ENCODE results near the gene CHN2. TPM values are rescaled to one million over a fixed set of nuclear protein-coding genes. Genes with fewer than 3 reads are reported as not detected.

The CHN2 gene
- total RNA-seq, 4 donors from 2014 or later = 5.6 to 36.7 (median 16.8) TPM

GRCh38 chr7:29502133-29502532 is 307.6 kb downstream of the CHN2 start:
- Histone ChIP-seq H3K27me3 (no peaks in the 10 kb centered on the region), H3K4me3 (no peak overlapping the region), H3K27ac (no peak overlapping the region), H3K36me3 (peaks cover 0 to 4% (median 0%) of the 10 kb centered on the region in 4 donors), H3K9me3 (no peaks in the 10 kb centered on the region), H3K4me1 (no peaks in the 10 kb centered on the region)
- TF ChIP-seq POLR2AphosphoS5 (IDR thresholded peaks at IDR 0.05) (no peak), POLR2A (IDR thresholded peaks at IDR 0.05) (no peak), CTCF (IDR thresholded peaks at IDR 0.05) (no peak), EP300 (IDR thresholded peaks at IDR 0.05; ENCODE audit: low read depth) (no peak)
- in situ Hi-C loops (cut with MboI; ENCODE audit: low pct_ligation_motif_present in 1 of 4, low pct_unique_long_range_greater_than_20kb in 1 of 4, low sequenced_read_pairs in 3 of 4) = no loop called here
- no peak for DNase-seq
- intact Hi-C loops (cut with DNase I; ENCODE audit: low total_unique reads) = no loop called here
- 76% methylated on average over 2 of the region's 2 CpGs; no CpG with 5 or more reads in 1 of the 2 donors for WGBS, 2 donors (ENCODE audit: low coverage in 1 of 2)

GRCh38 chr7:29505931-29506330 is 311.4 kb downstream of the CHN2 start:
- Histone ChIP-seq H3K27ac (no peak overlapping the region), H3K36me3 (no peaks in the 10 kb centered on the region), H3K4me3 (no peak overlapping the region), H3K27me3 (no peaks in the 10 kb centered on the region), H3K9me3 (no peaks in the 10 kb centered on the region), H3K4me1 (no peaks in the 10 kb centered on the region)
- no peak for TF ChIP-seq POLR2A (IDR thresholded peaks at IDR 0.05)
- TF ChIP-seq CTCF (IDR thresholded peaks at IDR 0.05) = no peak
- no peak for TF ChIP-seq POLR2AphosphoS5 (IDR thresholded peaks at IDR 0.05)
- no peak for TF ChIP-seq EP300 (IDR thresholded peaks at IDR 0.05; ENCODE audit: low read depth)
- in situ Hi-C loops (cut with MboI; ENCODE audit: low pct_ligation_motif_present in 1 of 4, low pct_unique_long_range_greater_than_20kb in 1 of 4, low sequenced_read_pairs in 3 of 4) = no loop called here
- DNase-seq = no peak
- intact Hi-C loops (cut with DNase I; ENCODE audit: low total_unique reads) = no loop called here
- 96 to 98% methylated on average over 4 of the region's 4 CpGs for WGBS, 2 donors (ENCODE audit: low coverage in 1 of 2)

DNA sequence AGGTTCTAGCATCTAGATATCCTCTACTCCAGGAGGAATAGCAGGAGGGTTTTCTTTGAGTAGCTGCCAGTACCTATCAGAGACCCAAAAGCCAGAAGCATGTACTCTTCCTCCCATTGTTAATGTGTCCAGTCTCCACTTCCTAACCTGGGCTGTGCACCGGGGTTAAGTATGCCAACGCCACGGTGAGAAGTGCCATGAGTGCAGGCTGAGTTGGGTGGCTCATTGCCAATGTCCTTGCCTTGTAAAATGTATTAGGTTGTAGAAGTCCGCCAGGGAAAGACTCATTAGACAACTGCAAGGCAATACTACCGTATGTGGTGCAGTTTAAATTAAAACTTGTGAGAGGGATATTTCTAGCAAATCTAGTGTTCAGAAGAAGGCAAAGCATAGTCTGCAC is 314.0 kb downstream of the CHN2 start:
- Histone ChIP-seq H3K27me3 (no peaks in the 10 kb centered on the region), H3K27ac (no peak overlapping the region), H3K4me3 (no peak overlapping the region), H3K4me1 (no peaks in the 10 kb centered on the region), H3K36me3 (no peaks in the 10 kb centered on the region), H3K9me3 (no peaks in the 10 kb centered on the region)
- 67 to 74% methylated on average over 5 of the region's 5 CpGs for WGBS, 2 donors (ENCODE audit: low coverage in 1 of 2)
- no peak for DNase-seq
- in situ Hi-C loops (cut with MboI; ENCODE audit: low pct_ligation_motif_present in 1 of 4, low pct_unique_long_range_greater_than_20kb in 1 of 4, low sequenced_read_pairs in 3 of 4) (no loop called here), intact Hi-C loops (cut with DNase I; ENCODE audit: low total_unique reads) (no loop called here)
- TF ChIP-seq EP300 (IDR thresholded peaks at IDR 0.05; ENCODE audit: low read depth) (no peak), POLR2AphosphoS5 (IDR thresholded peaks at IDR 0.05) (no peak), CTCF (IDR thresholded peaks at IDR 0.05) (no peak), POLR2A (IDR thresholded peaks at IDR 0.05) (no peak)

DNA sequence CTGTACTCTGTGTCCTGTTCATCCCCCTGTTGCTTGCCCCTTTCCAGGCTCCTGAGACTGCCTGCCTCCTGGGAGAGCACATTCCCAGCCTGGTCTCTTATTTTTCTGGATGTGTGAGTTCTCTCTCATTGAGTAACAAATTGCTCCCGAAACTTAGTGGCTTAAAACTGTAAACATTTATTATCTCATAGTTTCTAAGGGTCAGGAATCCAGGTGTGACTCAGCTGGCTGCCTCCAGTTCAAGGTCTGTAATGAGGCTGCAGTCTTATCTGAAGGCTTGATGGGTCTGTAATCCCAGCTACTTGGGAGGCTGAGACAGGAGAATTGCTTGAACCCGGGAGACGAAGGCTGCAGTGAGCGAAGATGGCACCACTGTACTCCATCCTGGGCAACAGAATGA is 315.5 kb downstream of the CHN2 start:
- H3K4me1 ChIP-seq = no peaks in the 10 kb centered on the region
- no peak for DNase-seq
- H3K9me3 ChIP-seq = no peaks in the 10 kb centered on the region
- intact Hi-C loops (cut with DNase I; ENCODE audit: low total_unique reads) = no loop called here
- no peaks in the 10 kb centered on the region for H3K36me3 ChIP-seq
- TF ChIP-seq EP300 (IDR thresholded peaks at IDR 0.05; ENCODE audit: low read depth) (no peak), POLR2AphosphoS5 (IDR thresholded peaks at IDR 0.05) (no peak), CTCF (IDR thresholded peaks at IDR 0.05) (no peak), POLR2A (IDR thresholded peaks at IDR 0.05) (no peak)
- 40 to 91% methylated on average over 1 to 4 of the region's 4 CpGs for WGBS, 2 donors (ENCODE audit: low coverage in 1 of 2)
- H3K4me3 ChIP-seq = no peak overlapping the region
- H3K27me3 ChIP-seq = no peaks in the 10 kb centered on the region
- in situ Hi-C loops (cut with MboI; ENCODE audit: low pct_ligation_motif_present in 1 of 4, low pct_unique_long_range_greater_than_20kb in 1 of 4, low sequenced_read_pairs in 3 of 4) = no loop called here
- no peak overlapping the region for H3K27ac ChIP-seq

Measured in transverse colon (tissue), 4 donors.